GM12891 (cell line): ENCODE measurements around the gene ROBO1.

Experiments
- DNase-seq: peaks from one replicate; pipeline ENCODE4 v3.0.0; 2011; ENCODE audit warnings: low spot score; ENCODE audit not compliant: insufficient read length
- FAIRE-seq: peaks from 2 replicates; lab custom pipeline; 2011; peaks lifted over from hg19 to GRCh38; lab: Jason Lieb, UNC
- PAX5 ChIP-seq: IDR thresholded peaks from 2 replicates; pipeline ENCODE4 v1.6.1; 2011; ENCODE audit warnings: low read length, moderate library complexity, mild to moderate bottlenecking; ENCODE audit not compliant: insufficient read depth, severe bottlenecking
- POLR2A ChIP-seq: IDR thresholded peaks from 2 replicates; pipeline ENCODE4 v1.6.1; 2011; ENCODE audit warnings: low read depth, low read length, control low read depth
- POLR2AphosphoS5 ChIP-seq: IDR thresholded peaks from 2 replicates; pipeline ENCODE4 v1.6.1; 2011; ENCODE audit warnings: low read depth, low read length, control low read depth
- POU2F2 ChIP-seq: IDR thresholded peaks from 2 replicates; pipeline ENCODE4 v1.6.1; 2011; ENCODE audit warnings: low read depth, mild to moderate bottlenecking, control low read depth, low read length, moderate library complexity
- SPI1 ChIP-seq: IDR thresholded peaks from 2 replicates; pipeline ENCODE4 v1.6.1; 2011; ENCODE audit warnings: low read depth, low read length, control low read depth
- TAF1 ChIP-seq: IDR thresholded peaks from 2 replicates; pipeline ENCODE4 v1.6.1; 2011; ENCODE audit warnings: low read depth, low read length, control low read depth

The ROBO1 gene

GRCh38 chr3:78745847-78746246 lies 1022.0 kb downstream of the ROBO1 start:
- TF ChIP-seq SPI1 = no peak
- no peak for TF ChIP-seq POLR2AphosphoS5
- no peak for TF ChIP-seq PAX5
- TF ChIP-seq POLR2A = no peak
- TF ChIP-seq POU2F2 = no peak
- no peak for TF ChIP-seq TAF1
- DNase-seq = no peak
- no peak for FAIRE-seq

- no peak for DNase-seq
- TF ChIP-seq POLR2AphosphoS5 = no peak
- no peak for TF ChIP-seq TAF1
- TF ChIP-seq PAX5 = no peak
- TF ChIP-seq SPI1 = no peak
- no peak for TF ChIP-seq POLR2A
- TF ChIP-seq POU2F2 = no peak
- no peak for FAIRE-seq
Measured at GRCh38 chr3:78742491-78742890, 1025.3 kb downstream of the ROBO1 start.

GRCh38 chr3:78742041-78742440 lies 1025.8 kb downstream of the ROBO1 start:
- no peak for FAIRE-seq
- TF ChIP-seq POU2F2 (no peak), POLR2AphosphoS5 (no peak), PAX5 (no peak), TAF1 (no peak), SPI1 (no peak), POLR2A (no peak)
- no peak for DNase-seq

GRCh38 chr3:78741066-78741645 lies 1026.6 kb downstream of the ROBO1 start:
- DNase-seq (no peak), FAIRE-seq (no peak)
- TF ChIP-seq TAF1 (no peak), PAX5 (no peak), SPI1 (no peak), POU2F2 (no peak), POLR2AphosphoS5 (no peak), POLR2A (no peak)

- DNase-seq (no peak), FAIRE-seq (no peak)
- TF ChIP-seq POLR2A (no peak), SPI1 (no peak), POLR2AphosphoS5 (no peak), POU2F2 (no peak), TAF1 (no peak), PAX5 (no peak)
Measured at GRCh38 chr3:78738833-78739232, 1029.0 kb downstream of the ROBO1 start.

GRCh38 chr3:78737988-78738387 lies 1029.8 kb downstream of the ROBO1 start:
- FAIRE-seq (no peak), DNase-seq (no peak)
- TF ChIP-seq POLR2AphosphoS5 = no peak
- TF ChIP-seq SPI1 = no peak
- no peak for TF ChIP-seq POU2F2
- no peak for TF ChIP-seq PAX5
- TF ChIP-seq POLR2A = no peak
- no peak for TF ChIP-seq TAF1

GRCh38 chr3:78736863-78737262 lies 1030.9 kb downstream of the ROBO1 start:
- FAIRE-seq = no peak
- DNase-seq = no peak
- TF ChIP-seq TAF1 = no peak
- no peak for TF ChIP-seq POU2F2

- no peak for DNase-seq
- TF ChIP-seq SPI1 (no peak), POLR2A (no peak), POU2F2 (no peak), POLR2AphosphoS5 (no peak), TAF1 (no peak), PAX5 (no peak)
- FAIRE-seq = no peak
Measured at GRCh38 chr3:78734048-78734637, 1033.7 kb downstream of the ROBO1 start.

GRCh38 chr3:78732893-78733292 lies 1034.9 kb downstream of the ROBO1 start:
- FAIRE-seq (no peak), DNase-seq (no peak)
- TF ChIP-seq POLR2A (no peak), SPI1 (no peak), PAX5 (no peak), POLR2AphosphoS5 (no peak), POU2F2 (no peak), TAF1 (no peak)

- TF ChIP-seq POLR2AphosphoS5 (no peak), POLR2A (no peak), TAF1 (no peak), SPI1 (no peak), POU2F2 (no peak), PAX5 (no peak)
- DNase-seq = no peak
- no peak for FAIRE-seq
Measured at GRCh38 chr3:78732471-78732870, 1035.3 kb downstream of the ROBO1 start.
